ENCODE data around the gene HPN. TPM values are rescaled to one million over a fixed set of nuclear protein-coding genes. Genes with fewer than 3 reads are reported as not detected.

The HPN gene
- total and polyA plus RNA-seq, 10 of the 15 experiments (the other 5 are each of a cell fraction or from before 2014, with no cell fraction given): 0.21 to 0.35 TPM; not detected in 8

DNA sequence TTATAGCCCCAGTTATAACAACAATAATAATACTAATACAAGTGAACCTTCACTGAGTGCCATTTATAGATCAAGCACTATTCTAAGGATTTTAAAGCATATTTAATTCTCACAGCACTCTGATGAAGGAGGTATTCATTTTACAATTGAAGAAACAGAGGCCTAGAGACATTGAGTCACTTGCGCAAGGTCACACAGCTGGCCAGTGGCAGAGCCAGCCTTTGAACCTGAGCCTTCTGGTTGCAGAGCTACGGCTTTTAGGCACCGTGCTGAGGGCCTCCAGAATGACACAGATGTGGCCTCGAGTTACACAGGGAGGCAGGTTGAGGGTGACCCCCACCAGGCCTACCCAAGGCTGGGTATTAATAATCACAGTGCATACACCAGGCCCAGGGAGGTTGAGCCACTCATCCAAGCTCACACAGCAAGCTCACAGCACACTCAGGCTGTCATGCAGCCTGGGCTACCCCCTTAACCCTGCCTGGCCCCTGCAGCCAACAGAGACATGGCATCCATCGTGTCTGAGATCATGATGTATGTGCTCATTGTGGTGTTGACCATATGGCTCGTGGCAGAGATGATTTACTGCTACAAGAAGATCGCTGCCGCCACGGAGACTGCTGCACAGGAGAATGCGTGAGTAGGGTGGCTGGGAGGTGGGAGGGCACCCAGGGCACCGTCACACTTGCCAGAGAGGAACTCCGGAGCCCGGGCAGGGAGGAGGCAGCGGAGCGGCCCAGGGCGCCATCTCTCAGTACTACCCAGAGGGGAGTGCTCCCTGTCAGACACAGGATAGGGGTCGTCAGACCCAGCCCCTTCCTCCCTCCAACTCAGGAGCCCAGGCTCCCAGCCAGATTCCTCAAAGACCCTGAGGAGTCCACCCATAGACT is 2.7 kb upstream of the HPN start:
- ChIA-PET CTCF (interaction anchor here (1.1 to 2.0 kb wide), 4 partner anchors 8 to 75 kb away, joined by 3 to 5 read pairs (median 4); no protein-coding TSS in a partner anchor), POLR2A (no interaction called here), RAD21 (ENCODE audit: unreplicated experiment) (interaction anchor here (0.9 kb wide), 1 partner anchor 26 kb away, joined by 3 read pairs; no protein-coding TSS in a partner anchor), SMC1A (ENCODE audit: uncharacterized antibody, unreplicated experiment) (interaction anchor here (0.9 kb wide), 1 partner anchor 28 kb away, joined by 3 read pairs; no protein-coding TSS in a partner anchor)
- Histone ChIP-seq H3K27ac (ENCODE audit: control insufficient read depth, insufficient read depth) (no peak overlapping the region), H3K9ac (ENCODE audit: control insufficient read depth, insufficient read depth, low read length) (no peak overlapping the region), H3K36me3 (ENCODE audit: control insufficient read depth in 2 of 2, insufficient read depth in 2 of 2, low read length in 1 of 2) (no peaks in the 10 kb centered on the region), H3K79me2 (ENCODE audit: control insufficient read depth, insufficient read depth, low read length) (no peaks in the 10 kb centered on the region), H3K9me3 (replicated peaks; ENCODE audit: control insufficient read depth, insufficient read depth, low read length) (no peaks in the 10 kb centered on the region), H3K4me1 (ENCODE audit: control insufficient read depth, insufficient read depth, low read length) (peaks cover 13% of the 10 kb centered on the region), H2AFZ (ENCODE audit: control insufficient read depth, low read depth, low read length) (peak overlapping the region; percentile 39), H4K20me1 (ENCODE audit: control insufficient read depth, insufficient read depth) (no peaks in the 10 kb centered on the region), H3K4me2 (ENCODE audit: control insufficient read depth, insufficient read depth) (peak overlapping the region; percentile 41; the same call in 1 of the 2 replicates), H3K27me3 (replicated peaks in 1 of 2; ENCODE audit: control insufficient read depth in 2 of 2, insufficient read depth in 2 of 2, low read length in 1 of 2) (peaks cover 0 to 5% of the 10 kb centered on the region in 2 experiments; a peak in 3 of 4 replicates), H3K4me3 (no peak overlapping the region)
- no TSS peak for BruUV-seq (replicated peaks)
- ATAC-seq: peak; percentile 24
- WGBS (ENCODE audit: insufficient coverage, insufficient replicate concordance, low lambda C conversion rate, missing lambda C conversion rate): 59% methylated on average over 16 of the region's 17 CpGs
- in situ Hi-C loops (cut with MboI): no loop called here
- no peak for DNase-seq (ENCODE audit: low read depth, low spot score)
- peak; percentile 38 for FAIRE-seq
- intact Hi-C loops (cut with micrococcal nuclease; ENCODE audit: unreplicated experiment): no loop called here
- TF ChIP-seq RFX5 (IDR thresholded peaks at IDR 0.05; ENCODE audit: low read depth, low read length) (no peak), TARDBP (IDR thresholded peaks at IDR 0.05; ENCODE audit: borderline replicate concordance) (no peak), NRF1 (conservative IDR thresholded peaks at IDR 0.05; ENCODE audit: low read depth, low read length) (no peak), TCF3 (IDR thresholded peaks at IDR 0.05; ENCODE audit: borderline replicate concordance, insufficient read depth, low read depth, low read length) (no peak), POLR2AphosphoS2 (IDR thresholded peaks at IDR 0.05; ENCODE audit: low read depth, low read length) (no peak), NR2C1 (IDR thresholded peaks at IDR 0.05) (no peak), NFYB (IDR thresholded peaks at IDR 0.05; ENCODE audit: insufficient read depth, low read depth, low read length) (no peak), SIN3A (IDR thresholded peaks at IDR 0.05; ENCODE audit: low read depth, low read length) (no peak), TCF7 (IDR thresholded peaks at IDR 0.05; ENCODE audit: borderline replicate concordance) (no peak), CREM (IDR thresholded peaks at IDR 0.05; ENCODE audit: low read depth) (no peak), NR2F1 (conservative IDR thresholded peaks at IDR 0.05) (no peak), GATAD2B (conservative IDR thresholded peaks at IDR 0.05; ENCODE audit: low read depth) (no peak), BRCA1 (IDR thresholded peaks at IDR 0.05; ENCODE audit: low read depth, low read length) (no peak)
- TF ChIP-seq, protein P1, sequence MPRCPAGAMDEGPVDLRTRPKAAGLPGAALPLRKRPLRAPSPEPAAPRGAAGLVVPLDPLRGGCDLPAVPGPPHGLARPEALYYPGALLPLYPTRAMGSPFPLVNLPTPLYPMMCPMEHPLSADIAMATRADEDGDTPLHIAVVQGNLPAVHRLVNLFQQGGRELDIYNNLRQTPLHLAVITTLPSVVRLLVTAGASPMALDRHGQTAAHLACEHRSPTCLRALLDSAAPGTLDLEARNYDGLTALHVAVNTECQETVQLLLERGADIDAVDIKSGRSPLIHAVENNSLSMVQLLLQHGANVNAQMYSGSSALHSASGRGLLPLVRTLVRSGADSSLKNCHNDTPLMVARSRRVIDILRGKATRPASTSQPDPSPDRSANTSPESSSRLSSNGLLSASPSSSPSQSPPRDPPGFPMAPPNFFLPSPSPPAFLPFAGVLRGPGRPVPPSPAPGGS (IDR thresholded peaks at IDR 0.05; ENCODE audit: borderline replicate concordance, insufficient read depth, low read depth, low read length, poor library complexity, severe bottlenecking): no peak
- TF ChIP-seq, protein P2, sequence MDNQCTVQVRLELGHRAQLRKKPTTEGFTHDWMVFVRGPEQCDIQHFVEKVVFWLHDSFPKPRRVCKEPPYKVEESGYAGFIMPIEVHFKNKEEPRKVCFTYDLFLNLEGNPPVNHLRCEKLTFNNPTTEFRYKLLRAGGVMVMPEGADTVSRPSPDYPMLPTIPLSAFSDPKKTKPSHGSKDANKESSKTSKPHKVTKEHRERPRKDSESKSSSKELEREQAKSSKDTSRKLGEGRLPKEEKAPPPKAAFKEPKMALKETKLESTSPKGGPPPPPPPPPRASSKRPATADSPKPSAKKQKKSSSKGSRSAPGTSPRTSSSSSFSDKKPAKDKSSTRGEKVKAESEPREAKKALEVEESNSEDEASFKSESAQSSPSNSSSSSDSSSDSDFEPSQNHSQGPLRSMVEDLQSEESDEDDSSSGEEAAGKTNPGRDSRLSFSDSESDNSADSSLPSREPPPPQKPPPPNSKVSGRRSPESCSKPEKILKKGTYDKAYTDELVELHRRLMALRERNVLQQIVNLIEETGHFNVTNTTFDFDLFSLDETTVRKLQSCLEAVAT (IDR thresholded peaks at IDR 0.05): no peak
- TF ChIP-seq, protein P3, sequence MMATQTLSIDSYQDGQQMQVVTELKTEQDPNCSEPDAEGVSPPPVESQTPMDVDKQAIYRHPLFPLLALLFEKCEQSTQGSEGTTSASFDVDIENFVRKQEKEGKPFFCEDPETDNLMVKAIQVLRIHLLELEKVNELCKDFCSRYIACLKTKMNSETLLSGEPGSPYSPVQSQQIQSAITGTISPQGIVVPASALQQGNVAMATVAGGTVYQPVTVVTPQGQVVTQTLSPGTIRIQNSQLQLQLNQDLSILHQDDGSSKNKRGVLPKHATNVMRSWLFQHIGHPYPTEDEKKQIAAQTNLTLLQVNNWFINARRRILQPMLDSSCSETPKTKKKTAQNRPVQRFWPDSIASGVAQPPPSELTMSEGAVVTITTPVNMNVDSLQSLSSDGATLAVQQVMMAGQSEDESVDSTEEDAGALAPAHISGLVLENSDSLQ (IDR thresholded peaks at IDR 0.05): no peak
